Spinal cord (tissue), 10 donors: ENCODE measurements around the gene PLAAT2. TPM values are rescaled to one million over a fixed set of nuclear protein-coding genes. Genes with fewer than 3 reads are reported as not detected.

Source experiments
- DNase-seq, 6 donors: peaks; one replicate each; pipeline versions ENCODE4 v3.0.0 to v3.0.0-alpha.2; 2013 to 2015; ENCODE audit warnings: low spot score in 6 of 6, low read depth in 4 of 6
- H3K27ac ChIP-seq: one replicate; pipeline ENCODE4 v1.5.1; 2013; ENCODE audit warnings: low read depth, low read length, control low read depth
- H3K27me3 ChIP-seq: one replicate; pipeline ENCODE4 v1.6.1; 2013; ENCODE audit warnings: low read length; ENCODE audit not compliant: control insufficient read depth, insufficient read depth
- H3K36me3 ChIP-seq: one replicate; pipeline ENCODE4 v1.6.1; 2013; ENCODE audit warnings: low read length; ENCODE audit not compliant: control insufficient read depth, insufficient read depth
- H3K4me1 ChIP-seq: one replicate; pipeline ENCODE4 v1.6.1; 2013; ENCODE audit warnings: low read length; ENCODE audit not compliant: control insufficient read depth, insufficient read depth
- H3K4me3 ChIP-seq: one replicate; pipeline ENCODE4 v1.5.1; 2013; ENCODE audit warnings: low read depth, low read length, control low read depth
- H3K9me3 ChIP-seq: one replicate; pipeline ENCODE4 v1.6.1; 2013; ENCODE audit warnings: low read length; ENCODE audit not compliant: control insufficient read depth, insufficient read depth
- WGBS: methylation state at CpG from one replicate; pipeline ENCODE4 v1.1.5; 2013; ENCODE audit warnings: missing lambda C conversion rate; ENCODE audit not compliant: insufficient coverage; 5-methylcytosine and 5-hydroxymethylcytosine counted together
- polyA plus RNA-seq, 2 donors: library from polyadenylated mRNA; unstranded; fragments of 120-200 nt; gene quantifications; one replicate each; pipeline ENCODE4 v1.2.1, GENCODE V29; 2013; ENCODE audit not compliant: insufficient read length in 2 of 2
- total RNA-seq, 2 donors: library from RNA; depleted of rRNA in 1 of 2; stranded (reverse); fragments of 120-200 nt in 1 of 2; fragments of >200 nt in 1 of 2; gene quantifications; one replicate each; pipeline versions ENCODE4 v1.2.3 to v1.2.4, GENCODE V29; 2013 to 2014
- donor health status: healthy.

The PLAAT2 gene
- total and polyA plus RNA-seq, 4 donors, result 0.28 to 0.72 (median 0.35) TPM; not detected in 1

- peak in 2 of 6 donors; percentile 47 to 59 for DNase-seq
- H3K4me1 ChIP-seq, result peaks cover 13% of the 10 kb centered on the region
- H3K27ac ChIP-seq, result no peak overlapping the region
- 45% methylated on average over 5 of the region's 7 CpGs for WGBS
- H3K4me3 ChIP-seq, result no peak overlapping the region
- H3K27me3 ChIP-seq, result no peaks in the 10 kb centered on the region
- H3K36me3 ChIP-seq, result no peaks in the 10 kb centered on the region
- no peaks in the 10 kb centered on the region for H3K9me3 ChIP-seq
Measured at GRCh38 chr11:63564056-63564774, 1.0 kb upstream of the PLAAT2 start.

DNA sequence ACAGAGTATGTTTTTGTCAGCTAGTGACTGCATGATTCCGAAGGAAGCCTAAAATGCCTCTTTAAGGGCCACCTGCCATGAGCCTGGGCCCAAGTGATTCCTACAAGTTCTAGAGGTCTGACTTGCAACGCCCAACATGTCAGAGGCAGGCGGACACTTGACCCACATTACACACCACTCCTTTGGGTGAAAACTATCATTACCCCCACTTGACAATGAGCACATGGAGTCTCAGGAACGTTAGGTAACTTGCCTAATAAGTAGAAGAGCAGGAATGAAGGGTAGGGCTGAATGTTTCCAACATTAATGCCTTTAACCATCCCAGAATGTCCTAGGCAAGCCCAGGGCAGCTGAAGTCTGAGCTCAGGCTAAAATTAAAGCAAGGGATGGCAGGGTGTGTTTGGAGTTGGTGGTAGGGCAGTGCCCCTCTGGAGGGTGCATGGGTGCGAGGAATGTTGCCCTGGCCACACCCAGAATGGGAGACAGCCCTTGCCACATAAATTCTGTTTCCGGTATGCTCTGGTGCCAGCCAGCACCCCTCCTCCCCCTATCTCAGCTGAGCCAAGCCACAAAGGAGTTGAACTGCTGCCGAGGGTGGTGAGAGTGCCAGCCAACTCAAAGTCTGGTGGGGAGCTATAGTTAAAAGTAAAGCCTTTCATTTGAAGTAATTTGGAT lies 2.5 kb downstream of the PLAAT2 start:
- no peak overlapping the region for H3K27ac ChIP-seq

GRCh38 chr11:63558459-63559157 lies 4.6 kb downstream of the PLAAT2 start:
- 97% methylated on average over 5 of the region's 7 CpGs for WGBS
- Histone ChIP-seq H3K27me3 (no peaks in the 10 kb centered on the region), H3K27ac (no peak overlapping the region), H3K4me3 (no peak overlapping the region), H3K9me3 (no peaks in the 10 kb centered on the region), H3K36me3 (no peaks in the 10 kb centered on the region), H3K4me1 (peaks cover 10% of the 10 kb centered on the region)
- no peak for DNase-seq

More for the DNA sequence above, 2.5 kb downstream of the PLAAT2 start:
- WGBS, result 100% methylated on average over 1 of the region's 7 CpGs
- Histone ChIP-seq H3K36me3 (no peaks in the 10 kb centered on the region), H3K4me3 (no peak overlapping the region), H3K4me1 (peaks cover 13% of the 10 kb centered on the region), H3K27me3 (no peaks in the 10 kb centered on the region), H3K9me3 (no peaks in the 10 kb centered on the region)
- peak in 2 of 6 donors; percentile 45 to 90 for DNase-seq

- no peaks in the 10 kb centered on the region for H3K9me3 ChIP-seq
- no peak overlapping the region for H3K4me3 ChIP-seq
- H3K27me3 ChIP-seq, result no peaks in the 10 kb centered on the region
- no peaks in the 10 kb centered on the region for H3K36me3 ChIP-seq
- no peak overlapping the region for H3K27ac ChIP-seq
- peaks cover 12% of the 10 kb centered on the region for H3K4me1 ChIP-seq
- DNase-seq, result no peak
- WGBS, result 50% methylated on average over 5 of the region's 7 CpGs
Measured at GRCh38 chr11:63557570-63557969, 5.6 kb downstream of the PLAAT2 start.

GRCh38 chr11:63556404-63557013 lies 6.7 kb downstream of the PLAAT2 start:
- Histone ChIP-seq H3K36me3 (no peaks in the 10 kb centered on the region), H3K27me3 (no peaks in the 10 kb centered on the region), H3K27ac (no peak overlapping the region), H3K9me3 (no peaks in the 10 kb centered on the region), H3K4me3 (no peak overlapping the region), H3K4me1 (peaks cover 12% of the 10 kb centered on the region)
- 65% methylated on average over 5 of the region's 7 CpGs for WGBS
- DNase-seq, result no peak

DNA sequence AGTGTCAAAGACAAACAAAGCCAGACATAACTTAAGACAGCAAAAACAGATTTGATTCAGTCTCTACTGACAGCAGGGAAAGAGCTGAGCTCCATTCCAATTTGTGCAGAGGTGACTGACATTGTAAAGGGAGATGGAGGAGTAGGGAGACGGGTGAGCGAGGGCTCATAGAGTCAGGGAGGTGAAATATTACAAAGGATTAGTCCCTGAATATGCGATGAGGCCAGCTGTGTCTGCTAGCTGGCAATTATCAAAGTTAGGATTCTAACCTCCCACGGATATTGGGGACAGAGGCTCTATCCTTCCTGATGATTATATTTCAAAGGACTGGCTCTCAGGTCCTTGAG lies 8.3 kb downstream of the PLAAT2 start:
- Histone ChIP-seq H3K4me1 (peaks cover 6% of the 10 kb centered on the region), H3K27me3 (no peaks in the 10 kb centered on the region), H3K27ac (no peak overlapping the region), H3K9me3 (no peaks in the 10 kb centered on the region), H3K36me3 (no peaks in the 10 kb centered on the region), H3K4me3 (no peak overlapping the region)
- DNase-seq, result no peak
- no CpG with 5 or more reads among the region's 4 CpGs for WGBS

DNA sequence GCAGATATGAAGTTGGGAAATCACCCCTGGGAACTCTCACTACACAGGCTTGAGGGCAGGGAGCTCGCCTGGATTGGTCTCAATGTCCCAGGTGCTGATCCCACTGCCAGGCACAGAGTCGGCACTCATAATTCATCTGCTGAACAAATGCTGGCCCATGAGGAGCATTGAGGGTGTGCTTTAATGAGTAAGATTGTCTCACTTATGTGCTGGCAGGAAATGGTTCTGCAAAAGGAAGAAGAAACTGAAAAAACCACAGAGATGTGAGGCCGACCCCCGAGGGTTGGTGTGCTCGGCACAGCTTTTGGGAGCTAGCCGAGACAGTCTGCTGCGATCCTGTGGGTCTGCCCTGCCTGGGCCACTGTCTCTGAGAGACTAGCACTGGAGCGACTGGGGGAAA lies 9.4 kb downstream of the PLAAT2 start:
- DNase-seq, result no peak
- Histone ChIP-seq H3K27me3 (no peaks in the 10 kb centered on the region), H3K27ac (no peak overlapping the region), H3K9me3 (no peaks in the 10 kb centered on the region), H3K36me3 (no peaks in the 10 kb centered on the region), H3K4me1 (peaks cover 6% of the 10 kb centered on the region), H3K4me3 (no peak overlapping the region)
- 78% methylated on average over 7 of the region's 8 CpGs for WGBS

GRCh38 chr11:63552921-63553320 lies 10.3 kb downstream of the PLAAT2 start:
- Histone ChIP-seq H3K4me3 (no peak overlapping the region), H3K9me3 (no peaks in the 10 kb centered on the region), H3K36me3 (no peaks in the 10 kb centered on the region), H3K27ac (no peak overlapping the region), H3K27me3 (no peaks in the 10 kb centered on the region), H3K4me1 (peaks cover 6% of the 10 kb centered on the region)
- WGBS, result 73% methylated on average over 4 of the region's 7 CpGs
- peak in 1 of 6 donors; percentile 33 for DNase-seq

DNA sequence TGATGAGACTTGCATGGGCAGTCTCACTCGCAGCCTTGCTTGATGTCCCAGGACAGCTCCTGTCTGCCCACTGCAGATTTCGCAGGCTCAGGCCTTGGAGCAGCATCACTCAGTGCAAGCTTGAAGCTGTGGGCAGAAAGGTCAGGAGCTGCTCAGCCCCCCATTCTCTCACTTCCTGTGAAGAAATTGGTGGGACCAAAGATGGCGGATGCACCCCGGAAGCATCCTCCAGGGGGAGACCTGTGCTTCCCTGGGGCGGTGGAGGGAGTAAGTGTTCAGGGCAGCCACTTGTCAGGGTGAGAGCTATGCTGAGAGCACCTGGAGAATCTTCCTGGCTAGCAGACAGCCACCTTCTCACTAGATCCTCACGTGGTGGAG lies 11.3 kb downstream of the PLAAT2 start:
- 79% methylated on average over 4 of the region's 6 CpGs for WGBS
- Histone ChIP-seq H3K36me3 (no peaks in the 10 kb centered on the region), H3K9me3 (no peaks in the 10 kb centered on the region), H3K4me1 (peaks cover 6% of the 10 kb centered on the region), H3K27me3 (no peaks in the 10 kb centered on the region), H3K27ac (no peak overlapping the region), H3K4me3 (no peak overlapping the region)
- DNase-seq, result no peak
